Mucosa of stomach (tissue), 1 donor: ENCODE data around the gene NLE1.
"Not testable (repeated sequence)": the region's sequence is repeated elsewhere in the genome, so short reads cannot be mapped to it uniquely, and the experiment has no call there.

ENCODE experiments used
- H3K27me3 ChIP-seq: one replicate; pipeline ENCODE4 v1.7.0; 2013; ENCODE audit warnings: mild to moderate bottlenecking, low read length; ENCODE audit not compliant: control insufficient read depth, insufficient read depth
- H3K36me3 ChIP-seq: one replicate; pipeline ENCODE4 v1.7.0; 2013; ENCODE audit warnings: low read length; ENCODE audit not compliant: control insufficient read depth, insufficient read depth
- H3K4me1 ChIP-seq: one replicate; pipeline ENCODE4 v1.7.0; 2013; ENCODE audit warnings: mild to moderate bottlenecking, low read length; ENCODE audit not compliant: control insufficient read depth, insufficient read depth
- H3K4me3 ChIP-seq: one replicate; pipeline ENCODE4 v1.7.0; 2013; ENCODE audit warnings: low read length
- H3K9ac ChIP-seq: one replicate; pipeline ENCODE4 v1.7.0; 2013; ENCODE audit warnings: mild to moderate bottlenecking, low read length, moderate library complexity
- H3K9me3 ChIP-seq: one replicate; pipeline ENCODE4 v1.7.0; 2013; ENCODE audit warnings: mild to moderate bottlenecking, low read length, moderate library complexity; ENCODE audit not compliant: control insufficient read depth
- donor health status: Pancreatic carcinoma.

The NLE1 gene

GRCh38 chr17:35110791-35111190 lies 31.3 kb downstream of the NLE1 start:
- H3K27me3 ChIP-seq, H3K9me3 ChIP-seq, H3K4me1 ChIP-seq, H3K36me3 ChIP-seq, H3K4me3 ChIP-seq, H3K9ac ChIP-seq: not testable (repeated sequence)

GRCh38 chr17:35104844-35105450 lies 37.2 kb downstream of the NLE1 start:
- Histone ChIP-seq H3K4me1 (no peaks in the 10 kb centered on the region), H3K36me3 (no peaks in the 10 kb centered on the region), H3K9me3 (no peaks in the 10 kb centered on the region), H3K27me3 (no peaks in the 10 kb centered on the region), H3K4me3 (no peak overlapping the region), H3K9ac (no peak overlapping the region)

DNA sequence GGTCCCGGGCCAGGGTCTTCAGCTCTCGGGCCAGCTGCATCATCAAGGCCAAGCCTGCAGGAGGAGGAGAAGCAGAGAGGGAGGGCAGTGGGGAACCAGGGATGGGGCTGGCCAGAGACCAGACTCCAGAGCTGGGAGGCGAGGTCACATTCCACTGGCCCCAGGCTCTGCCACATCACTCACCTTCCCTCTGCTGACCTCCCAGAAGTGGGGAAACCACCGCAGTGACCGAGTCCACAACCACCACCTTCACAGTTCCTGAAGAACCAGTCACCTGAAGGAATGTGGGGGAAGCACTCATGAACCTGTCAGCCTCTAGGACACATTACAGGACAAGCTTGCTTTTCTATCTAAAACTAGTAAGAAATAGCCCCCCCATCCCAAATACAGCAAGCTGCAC lies 38.8 kb downstream of the NLE1 start:
- H3K36me3 ChIP-seq = no peaks in the 10 kb centered on the region

DNA sequence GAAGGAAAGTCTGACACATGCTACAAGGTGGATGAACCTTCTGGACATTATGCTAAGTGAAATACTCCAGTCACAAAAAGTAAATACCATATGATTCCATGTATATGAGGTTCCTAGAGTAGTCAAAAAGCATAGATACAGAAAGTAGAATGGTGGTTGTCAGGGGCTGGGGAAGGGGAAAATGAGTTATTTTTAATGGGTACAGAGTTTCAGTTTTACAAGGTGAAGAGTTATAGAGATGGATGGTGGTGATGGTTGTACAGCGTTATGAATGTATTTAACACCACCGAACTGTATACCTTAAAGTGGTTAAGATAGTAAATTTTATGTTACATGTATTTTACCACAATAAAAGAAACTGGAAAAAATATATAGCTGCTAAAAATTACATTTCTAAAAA lies 40.4 kb downstream of the NLE1 start:
- no peak overlapping the region for H3K9ac ChIP-seq
- no peaks in the 10 kb centered on the region for H3K4me1 ChIP-seq
- H3K9me3 ChIP-seq = no peaks in the 10 kb centered on the region
- H3K27me3 ChIP-seq = no peaks in the 10 kb centered on the region
- no peak overlapping the region for H3K4me3 ChIP-seq
- no peaks in the 10 kb centered on the region for H3K36me3 ChIP-seq

More for the DNA sequence above, 38.8 kb downstream of the NLE1 start:
- H3K27me3 ChIP-seq = no peaks in the 10 kb centered on the region
- H3K9me3 ChIP-seq = no peaks in the 10 kb centered on the region
- H3K4me3 ChIP-seq = no peak overlapping the region
- no peaks in the 10 kb centered on the region for H3K4me1 ChIP-seq
- H3K9ac ChIP-seq = no peak overlapping the region

- Histone ChIP-seq H3K9ac (no peak overlapping the region), H3K27me3 (no peaks in the 10 kb centered on the region), H3K4me1 (no peaks in the 10 kb centered on the region), H3K9me3 (no peaks in the 10 kb centered on the region), H3K4me3 (no peak overlapping the region), H3K36me3 (no peaks in the 10 kb centered on the region)
These were observed 41.1 kb downstream of the NLE1 start for GRCh38 chr17:35101036-35101435.

- H3K9me3 ChIP-seq = no peaks in the 10 kb centered on the region
- no peaks in the 10 kb centered on the region for H3K27me3 ChIP-seq
- no peak overlapping the region for H3K4me3 ChIP-seq
- H3K36me3 ChIP-seq = no peaks in the 10 kb centered on the region
- H3K4me1 ChIP-seq = no peaks in the 10 kb centered on the region
- no peak overlapping the region for H3K9ac ChIP-seq
These were observed 42.2 kb downstream of the NLE1 start for GRCh38 chr17:35099908-35100307.

DNA sequence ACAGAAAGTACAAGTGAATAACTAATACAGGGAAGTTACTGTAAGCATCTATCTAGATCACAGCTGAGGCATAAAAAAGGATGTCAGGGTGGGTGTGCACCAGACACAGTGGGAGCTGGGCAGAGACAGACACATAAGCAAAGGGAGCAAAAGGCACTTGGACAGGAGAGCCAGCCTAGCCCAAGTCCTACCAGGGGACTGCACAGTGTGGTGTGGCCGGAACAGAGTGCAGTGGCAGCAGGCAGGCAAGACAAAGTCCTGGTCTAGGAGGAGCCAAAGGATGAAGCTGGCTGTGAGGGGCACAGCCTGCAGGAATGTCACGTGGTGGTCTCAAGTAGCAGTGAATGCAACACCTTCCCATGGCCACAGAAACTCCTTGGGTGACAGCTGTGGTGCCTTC lies 44.3 kb downstream of the NLE1 start:
- no peaks in the 10 kb centered on the region for H3K9me3 ChIP-seq
- H3K36me3 ChIP-seq = no peaks in the 10 kb centered on the region
- H3K4me1 ChIP-seq = no peaks in the 10 kb centered on the region
- no peak overlapping the region for H3K4me3 ChIP-seq
- no peaks in the 10 kb centered on the region for H3K27me3 ChIP-seq
- no peak overlapping the region for H3K9ac ChIP-seq

- Histone ChIP-seq H3K4me3 (no peak overlapping the region), H3K27me3 (no peaks in the 10 kb centered on the region), H3K9me3 (no peaks in the 10 kb centered on the region), H3K4me1 (no peaks in the 10 kb centered on the region), H3K36me3 (no peaks in the 10 kb centered on the region), H3K9ac (no peak overlapping the region)
These were observed 46.4 kb downstream of the NLE1 start for GRCh38 chr17:35095741-35096140.

GRCh38 chr17:35094902-35095301 lies 47.2 kb downstream of the NLE1 start:
- no peak overlapping the region for H3K4me3 ChIP-seq

GRCh38 chr17:35090707-35091106 lies 51.4 kb downstream of the NLE1 start:
- H3K4me3 ChIP-seq, H3K27me3 ChIP-seq, H3K36me3 ChIP-seq, H3K9me3 ChIP-seq, H3K9ac ChIP-seq: not testable (repeated sequence)
- H3K4me1 ChIP-seq = peaks cover 22% of the 10 kb centered on the region

More at GRCh38 chr17:35094902-35095301, 47.2 kb downstream of the NLE1 start:
- Histone ChIP-seq H3K4me1 (no peaks in the 10 kb centered on the region), H3K9me3 (no peaks in the 10 kb centered on the region), H3K27me3 (no peaks in the 10 kb centered on the region), H3K36me3 (no peaks in the 10 kb centered on the region), H3K9ac (no peak overlapping the region)

DNA sequence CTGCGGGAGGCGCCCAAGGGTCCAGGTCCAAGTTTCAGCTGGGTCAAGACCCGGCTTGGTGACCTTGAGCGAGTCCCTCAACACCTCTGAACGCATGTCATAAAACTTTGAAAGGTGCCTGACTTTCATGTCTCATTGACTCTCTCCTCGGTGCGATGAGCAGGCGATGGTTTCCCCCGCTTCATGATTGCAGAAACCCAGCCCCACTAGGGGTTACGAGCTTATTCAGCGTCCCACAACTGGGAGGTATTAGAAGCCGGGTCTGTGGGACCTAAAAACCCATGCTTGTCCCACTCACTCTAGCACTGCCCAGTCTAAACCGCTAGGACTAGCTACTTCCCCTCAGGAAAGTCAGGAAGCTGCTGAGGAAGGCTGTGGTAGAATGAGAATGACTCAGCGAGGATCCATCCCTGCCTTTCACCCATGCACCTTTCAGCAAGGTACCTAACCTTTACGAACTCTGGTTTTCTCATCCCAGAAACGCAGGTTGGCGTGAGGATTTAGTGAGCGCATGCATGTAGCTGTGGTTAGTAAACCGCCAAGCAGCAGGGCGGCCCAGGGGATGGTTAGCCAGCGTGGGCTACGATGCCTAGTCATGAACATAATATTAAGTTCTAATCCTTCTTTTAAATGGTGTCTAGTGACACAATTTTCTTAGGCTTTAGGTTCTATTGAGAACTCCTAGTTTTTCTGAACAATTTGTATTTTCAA lies 52.4 kb downstream of the NLE1 start:
- Histone ChIP-seq H3K27me3 (no peaks in the 10 kb centered on the region), H3K36me3 (no peaks in the 10 kb centered on the region), H3K9ac (peak overlapping the region; percentile 68), H3K4me1 (peaks cover 27% of the 10 kb centered on the region), H3K4me3 (no peak overlapping the region), H3K9me3 (no peaks in the 10 kb centered on the region)

DNA sequence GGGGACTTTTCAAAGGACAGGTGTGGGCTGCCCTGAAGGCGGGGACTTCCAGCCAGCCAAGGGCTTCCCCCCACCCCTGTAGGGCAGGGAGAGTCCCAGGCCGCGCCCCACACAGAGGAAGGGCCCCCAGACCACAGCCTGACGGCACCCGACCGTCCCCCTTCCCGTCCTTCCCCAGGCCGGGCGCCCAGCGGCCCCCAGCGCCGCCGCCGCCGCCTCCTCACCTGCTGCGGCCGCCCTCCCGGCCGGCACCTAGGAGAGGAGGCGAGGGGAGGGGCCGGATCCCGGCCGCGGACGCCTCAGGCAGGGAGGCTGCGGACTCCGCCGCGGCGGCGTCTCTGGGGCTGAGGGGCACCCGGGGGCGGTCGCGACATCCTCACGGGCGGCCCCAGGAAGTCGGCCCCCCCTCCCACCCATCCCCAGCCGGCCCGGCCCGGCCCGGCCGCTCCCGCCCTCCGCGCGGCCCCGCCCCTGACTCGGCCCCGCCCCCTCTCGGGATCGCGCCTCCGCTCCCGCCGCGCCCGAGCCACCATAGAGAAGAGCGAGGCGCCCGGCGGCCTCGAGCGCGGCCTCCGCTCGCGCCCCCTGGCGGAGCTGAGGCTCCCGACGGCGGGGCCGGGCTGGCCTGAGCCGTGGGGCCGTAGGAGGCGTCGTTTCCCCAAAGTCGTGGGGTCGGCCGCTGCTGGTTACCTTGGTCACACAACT lies 53.1 kb downstream of the NLE1 start:
- H3K36me3 ChIP-seq = no peaks in the 10 kb centered on the region
- peaks cover 27% of the 10 kb centered on the region for H3K4me1 ChIP-seq
- no peaks in the 10 kb centered on the region for H3K27me3 ChIP-seq
- no peaks in the 10 kb centered on the region for H3K9me3 ChIP-seq
- peak overlapping the region; percentile 97 for H3K4me3 ChIP-seq
- peak overlapping the region; percentile 90 for H3K9ac ChIP-seq
